Measurements from ENCODE around the gene HSPA4.
"Not testable (repeated sequence)": the region's sequence is repeated elsewhere in the genome, so short reads cannot be mapped to it uniquely, and the experiment has no call there.

HSPA4 gene

DNA sequence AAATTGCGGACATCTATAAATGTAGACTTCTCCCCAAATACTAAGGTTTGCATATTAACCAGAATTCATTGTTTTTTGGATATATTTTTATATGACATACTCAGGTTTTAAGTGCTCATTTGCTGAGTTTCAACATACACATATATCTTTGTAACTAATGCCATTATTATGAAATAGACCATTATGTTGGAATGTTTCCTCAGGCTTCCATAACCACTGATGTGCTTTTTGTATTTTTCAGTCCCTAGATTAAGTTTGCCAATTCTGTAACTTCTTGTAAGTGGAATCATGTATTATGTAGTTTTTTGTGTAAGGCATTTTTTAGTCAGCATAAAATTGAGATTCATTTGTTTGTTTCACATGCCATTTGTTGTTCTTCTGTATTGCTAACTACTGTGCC, 32.1 kb downstream of the HSPA4 start:
- Histone ChIP-seq H3K18ac (ENCODE audit: low read length) (no peak overlapping the region), H3K4me3 (ENCODE audit: low read length) (no peak overlapping the region), H2BK5ac (ENCODE audit: low read length) (no peak overlapping the region), H4K8ac (ENCODE audit: low read depth, low read length) (no peak overlapping the region), H2AK5ac (ENCODE audit: low read length) (no peak overlapping the region), H3K56ac (ENCODE audit: low read length) (no peak overlapping the region), H3K4ac (ENCODE audit: low read depth, low read length) (no peak overlapping the region), H4K5ac (ENCODE audit: low read length) (no peak overlapping the region), H3K4me2 (ENCODE audit: low read length) (no peak overlapping the region), H3K79me2 (ENCODE audit: control insufficient read depth, insufficient read depth, low read length) (peaks cover 17% of the 10 kb centered on the region), H3K27ac (ENCODE audit: low read depth, low read length) (no peak overlapping the region), H2BK15ac (replicated peaks; ENCODE audit: low read depth) (no peak overlapping the region), H3K79me1 (ENCODE audit: low read length) (peaks cover 6% of the 10 kb centered on the region), H3K23ac (ENCODE audit: low read length) (no peak overlapping the region), H3K27me3 (ENCODE audit: insufficient read depth, low read length, poor library complexity) (no peaks in the 10 kb centered on the region), H3K9ac (ENCODE audit: low read length) (no peak overlapping the region), H3K4me1 (ENCODE audit: control insufficient read depth, low read depth, low read length) (no peaks in the 10 kb centered on the region), H2BK120ac (ENCODE audit: low read depth, low read length) (no peak overlapping the region), H3K36me3 (ENCODE audit: control insufficient read depth, insufficient read depth, low read length) (peaks cover 5% of the 10 kb centered on the region)
- no CpG with 5 or more reads among the region's 1 CpG for WGBS (ENCODE audit: extremely low coverage, insufficient coverage, low lambda C conversion rate)
- DNase-seq = no peak

DNA sequence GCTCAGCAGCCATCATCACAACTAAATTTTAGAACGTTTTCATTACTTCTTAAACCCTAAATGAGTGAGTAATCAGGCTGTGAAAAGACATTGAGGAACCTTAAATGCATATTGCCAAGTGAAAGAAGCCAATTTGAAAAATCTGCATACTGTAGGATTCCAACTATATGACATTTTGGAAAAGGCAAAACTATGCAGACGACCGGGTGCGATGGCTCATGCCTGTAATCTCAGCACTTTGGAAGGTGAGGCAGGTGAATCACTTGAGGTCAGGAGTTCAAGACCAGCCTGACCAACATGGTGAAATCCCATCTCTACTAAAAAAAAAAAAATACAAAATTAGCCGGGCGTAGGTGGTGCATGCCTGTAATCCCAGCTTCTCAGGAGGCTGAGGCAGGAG, 33.4 kb downstream of the HSPA4 start:
- H3K4me1 ChIP-seq (ENCODE audit: control insufficient read depth, low read depth, low read length); H3K27me3 ChIP-seq (ENCODE audit: insufficient read depth, low read length, poor library complexity); H2BK15ac ChIP-seq (replicated peaks; ENCODE audit: low read depth); H4K5ac ChIP-seq (ENCODE audit: low read length); H2AK5ac ChIP-seq (ENCODE audit: low read length); H3K18ac ChIP-seq (ENCODE audit: low read length); H3K9ac ChIP-seq (ENCODE audit: low read length); H3K27ac ChIP-seq (ENCODE audit: low read depth, low read length); H3K56ac ChIP-seq (ENCODE audit: low read length); H2BK5ac ChIP-seq (ENCODE audit: low read length); H3K36me3 ChIP-seq (ENCODE audit: control insufficient read depth, insufficient read depth, low read length); H3K4me3 ChIP-seq (ENCODE audit: low read length); DNase-seq; H3K4ac ChIP-seq (ENCODE audit: low read depth, low read length); H3K4me2 ChIP-seq (ENCODE audit: low read length); H3K23ac ChIP-seq (ENCODE audit: low read length); H3K79me1 ChIP-seq (ENCODE audit: low read length); H4K8ac ChIP-seq (ENCODE audit: low read depth, low read length); H2BK120ac ChIP-seq (ENCODE audit: low read depth, low read length): not testable (repeated sequence)
- H3K79me2 ChIP-seq (ENCODE audit: control insufficient read depth, insufficient read depth, low read length) = peaks cover 14% of the 10 kb centered on the region
- no CpG with 5 or more reads among the region's 6 CpGs for WGBS (ENCODE audit: extremely low coverage, insufficient coverage, low lambda C conversion rate)

DNA sequence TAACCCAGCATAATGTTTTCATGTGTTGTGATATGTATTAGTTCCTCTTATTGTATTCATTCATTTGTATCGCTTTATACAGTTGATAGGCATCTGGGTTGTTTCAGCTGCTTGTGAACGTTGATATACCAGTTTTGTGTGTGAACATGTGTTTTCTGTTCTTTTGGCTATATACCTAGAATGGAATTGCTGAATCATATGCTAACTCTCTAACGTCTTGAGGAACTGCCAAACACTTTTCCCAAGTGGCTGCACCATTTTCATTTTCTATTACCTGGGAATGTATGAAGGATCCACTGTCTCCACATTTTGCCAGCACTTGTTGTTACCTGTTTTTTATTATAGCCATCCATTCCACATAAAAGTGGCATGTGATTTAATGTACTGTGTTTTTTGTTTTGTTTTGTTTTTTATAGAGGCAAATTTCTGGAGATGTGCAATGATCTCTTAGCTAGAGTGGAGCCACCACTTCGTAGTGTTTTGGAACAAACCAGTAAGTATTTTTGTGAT, 34.6 kb downstream of the HSPA4 start:
- no peak overlapping the region for H3K4me2 ChIP-seq (ENCODE audit: low read length)
- WGBS (ENCODE audit: extremely low coverage, insufficient coverage, low lambda C conversion rate) = no CpG with 5 or more reads among the region's 4 CpGs
- no peak overlapping the region for H2BK5ac ChIP-seq (ENCODE audit: low read length)
- no peak overlapping the region for H4K5ac ChIP-seq (ENCODE audit: low read length)
- no peak overlapping the region for H2BK120ac ChIP-seq (ENCODE audit: low read depth, low read length)
- H4K8ac ChIP-seq (ENCODE audit: low read depth, low read length) = no peak overlapping the region
- H2BK15ac ChIP-seq (replicated peaks; ENCODE audit: low read depth) = no peak overlapping the region
- no peak overlapping the region for H3K18ac ChIP-seq (ENCODE audit: low read length)
- no peak overlapping the region for H3K56ac ChIP-seq (ENCODE audit: low read length)
- H3K27ac ChIP-seq (ENCODE audit: low read depth, low read length) = no peak overlapping the region
- H3K23ac ChIP-seq (ENCODE audit: low read length) = no peak overlapping the region
- H3K4me3 ChIP-seq (ENCODE audit: low read length) = no peak overlapping the region
- no peaks in the 10 kb centered on the region for H3K4me1 ChIP-seq (ENCODE audit: control insufficient read depth, low read depth, low read length)
- H2AK5ac ChIP-seq (ENCODE audit: low read length) = no peak overlapping the region
- no peaks in the 10 kb centered on the region for H3K27me3 ChIP-seq (ENCODE audit: insufficient read depth, low read length, poor library complexity)
- DNase-seq = no peak
- peaks cover 10% of the 10 kb centered on the region for H3K79me2 ChIP-seq (ENCODE audit: control insufficient read depth, insufficient read depth, low read length)
- H3K4ac ChIP-seq (ENCODE audit: low read depth, low read length) = no peak overlapping the region
- H3K79me1 ChIP-seq (ENCODE audit: low read length) = peaks cover 6% of the 10 kb centered on the region
- peaks cover 10% of the 10 kb centered on the region for H3K36me3 ChIP-seq (ENCODE audit: control insufficient read depth, insufficient read depth, low read length)
- no peak overlapping the region for H3K9ac ChIP-seq (ENCODE audit: low read length)

DNA sequence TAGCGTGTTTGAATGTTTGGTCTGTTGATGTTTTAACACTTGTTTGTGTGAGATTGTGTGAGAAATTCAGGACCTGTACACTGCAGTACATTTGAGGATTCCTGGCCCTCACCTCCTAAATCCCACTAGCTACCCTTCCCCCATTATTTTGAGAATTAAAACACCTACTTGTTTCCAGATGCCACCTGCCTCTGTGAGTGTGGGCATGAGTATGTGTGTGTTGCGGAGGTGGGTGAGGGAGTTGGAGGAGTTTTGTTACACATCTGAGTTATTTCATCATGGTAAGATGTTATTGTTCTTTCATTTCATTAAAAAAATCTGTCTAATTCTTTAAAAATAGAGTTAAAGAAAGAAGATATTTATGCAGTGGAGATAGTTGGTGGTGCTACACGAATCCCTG, 36.3 kb downstream of the HSPA4 start:
- no peak overlapping the region for H3K4me3 ChIP-seq (ENCODE audit: low read length)

DNA sequence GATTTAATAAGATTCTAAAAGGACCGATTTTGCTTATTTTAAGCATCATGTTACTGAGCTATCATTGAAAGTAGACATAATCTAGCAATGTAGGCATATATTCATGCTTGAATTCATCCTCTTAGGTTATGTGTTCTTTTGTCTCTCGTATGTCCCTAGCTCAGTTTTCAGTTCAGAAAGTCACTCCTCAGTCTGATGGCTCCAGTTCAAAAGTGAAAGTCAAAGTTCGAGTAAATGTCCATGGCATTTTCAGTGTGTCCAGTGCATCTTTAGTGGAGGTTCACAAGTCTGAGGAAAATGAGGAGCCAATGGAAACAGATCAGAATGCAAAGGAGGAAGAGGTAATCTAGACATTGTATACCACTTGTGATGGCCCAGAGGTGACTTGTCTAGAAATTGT, 39.2 kb downstream of the HSPA4 start:
- Histone ChIP-seq H3K4me3 (ENCODE audit: low read length) (no peak overlapping the region), H2BK15ac (replicated peaks; ENCODE audit: low read depth) (no peak overlapping the region), H3K27me3 (ENCODE audit: insufficient read depth, low read length, poor library complexity) (no peaks in the 10 kb centered on the region), H2AK5ac (ENCODE audit: low read length) (no peak overlapping the region), H3K56ac (ENCODE audit: low read length) (no peak overlapping the region), H3K4me2 (ENCODE audit: low read length) (no peak overlapping the region), H3K23ac (ENCODE audit: low read length) (no peak overlapping the region), H2BK120ac (ENCODE audit: low read depth, low read length) (no peak overlapping the region), H3K4me1 (ENCODE audit: control insufficient read depth, low read depth, low read length) (no peaks in the 10 kb centered on the region), H3K9ac (ENCODE audit: low read length) (no peak overlapping the region), H3K36me3 (ENCODE audit: control insufficient read depth, insufficient read depth, low read length) (peaks cover 13% of the 10 kb centered on the region), H4K5ac (ENCODE audit: low read length) (no peak overlapping the region), H4K8ac (ENCODE audit: low read depth, low read length) (no peak overlapping the region), H3K18ac (ENCODE audit: low read length) (no peak overlapping the region), H3K27ac (ENCODE audit: low read depth, low read length) (no peak overlapping the region), H2BK5ac (ENCODE audit: low read length) (no peak overlapping the region), H3K4ac (ENCODE audit: low read depth, low read length) (no peak overlapping the region), H3K79me2 (ENCODE audit: control insufficient read depth, insufficient read depth, low read length) (peaks cover 4% of the 10 kb centered on the region), H3K79me1 (ENCODE audit: low read length) (peaks cover 2% of the 10 kb centered on the region)
- WGBS (ENCODE audit: extremely low coverage, insufficient coverage, low lambda C conversion rate) = no CpG with 5 or more reads among the region's 3 CpGs
- DNase-seq = no peak

More for the DNA sequence above, 36.3 kb downstream of the HSPA4 start:
- Histone ChIP-seq H3K4me1 (ENCODE audit: control insufficient read depth, low read depth, low read length) (no peaks in the 10 kb centered on the region), H2BK120ac (ENCODE audit: low read depth, low read length) (no peak overlapping the region), H3K27ac (ENCODE audit: low read depth, low read length) (no peak overlapping the region), H3K56ac (ENCODE audit: low read length) (no peak overlapping the region), H2AK5ac (ENCODE audit: low read length) (no peak overlapping the region), H3K4ac (ENCODE audit: low read depth, low read length) (no peak overlapping the region), H3K4me2 (ENCODE audit: low read length) (no peak overlapping the region), H3K9ac (ENCODE audit: low read length) (no peak overlapping the region), H3K36me3 (ENCODE audit: control insufficient read depth, insufficient read depth, low read length) (peaks cover 11% of the 10 kb centered on the region), H3K79me2 (ENCODE audit: control insufficient read depth, insufficient read depth, low read length) (peaks cover 8% of the 10 kb centered on the region), H2BK15ac (replicated peaks; ENCODE audit: low read depth) (no peak overlapping the region), H2BK5ac (ENCODE audit: low read length) (no peak overlapping the region), H3K23ac (ENCODE audit: low read length) (no peak overlapping the region), H3K27me3 (ENCODE audit: insufficient read depth, low read length, poor library complexity) (no peaks in the 10 kb centered on the region), H3K18ac (ENCODE audit: low read length) (no peak overlapping the region), H3K79me1 (ENCODE audit: low read length) (peaks cover 4% of the 10 kb centered on the region), H4K8ac (ENCODE audit: low read depth, low read length) (no peak overlapping the region), H4K5ac (ENCODE audit: low read length) (no peak overlapping the region)
- no CpG with 5 or more reads among the region's 3 CpGs for WGBS (ENCODE audit: extremely low coverage, insufficient coverage, low lambda C conversion rate)
- DNase-seq = no peak

DNA sequence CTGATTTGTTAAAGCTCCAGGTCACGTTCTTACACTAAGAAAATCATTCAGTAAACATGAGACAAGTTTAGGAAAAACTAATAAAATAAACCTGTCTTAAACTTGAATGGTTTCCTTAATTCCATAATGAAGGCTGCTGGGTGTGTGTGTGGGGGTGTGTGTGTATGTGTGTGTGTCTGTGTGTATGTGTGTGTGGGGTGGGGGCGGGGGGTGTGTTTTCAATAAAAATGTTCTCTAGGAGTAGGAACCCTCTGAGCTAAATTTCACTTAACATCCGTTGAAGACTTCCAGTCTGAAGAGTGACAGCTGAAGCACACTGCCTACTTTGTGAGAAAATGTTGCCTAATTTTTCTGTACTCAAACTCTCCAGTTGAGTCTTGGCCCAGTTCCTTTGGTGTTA, 54.5 kb downstream of the HSPA4 start:
- Histone ChIP-seq H3K36me3 (ENCODE audit: control insufficient read depth, insufficient read depth, low read length) (peaks cover 2% of the 10 kb centered on the region), H3K4me1 (ENCODE audit: control insufficient read depth, low read depth, low read length) (no peaks in the 10 kb centered on the region), H4K8ac (ENCODE audit: low read depth, low read length) (no peak overlapping the region), H3K9ac (ENCODE audit: low read length) (no peak overlapping the region), H2AK5ac (ENCODE audit: low read length) (no peak overlapping the region), H3K4ac (ENCODE audit: low read depth, low read length) (no peak overlapping the region), H3K4me3 (ENCODE audit: low read length) (no peak overlapping the region), H2BK120ac (ENCODE audit: low read depth, low read length) (no peak overlapping the region), H3K4me2 (ENCODE audit: low read length) (no peak overlapping the region), H3K79me2 (ENCODE audit: control insufficient read depth, insufficient read depth, low read length) (no peaks in the 10 kb centered on the region), H2BK15ac (replicated peaks; ENCODE audit: low read depth) (no peak overlapping the region), H2BK5ac (ENCODE audit: low read length) (no peak overlapping the region), H4K5ac (ENCODE audit: low read length) (no peak overlapping the region), H3K56ac (ENCODE audit: low read length) (no peak overlapping the region), H3K27ac (ENCODE audit: low read depth, low read length) (no peak overlapping the region), H3K27me3 (ENCODE audit: insufficient read depth, low read length, poor library complexity) (no peaks in the 10 kb centered on the region), H3K79me1 (ENCODE audit: low read length) (no peaks in the 10 kb centered on the region), H3K18ac (ENCODE audit: low read length) (no peak overlapping the region), H3K23ac (ENCODE audit: low read length) (no peak overlapping the region)
- no peak for DNase-seq
- WGBS (ENCODE audit: extremely low coverage, insufficient coverage, low lambda C conversion rate) = no CpG with 5 or more reads among the region's 3 CpGs

Measured in mesendoderm (in vitro differentiated cells).